ENCODE data around the gene CHMP2A.

The CHMP2A gene

GRCh38 chr19:58561373-58562121, 6.6 kb upstream of the CHMP2A start:
- Histone ChIP-seq H3K4me3 (peak overlapping the region; percentile 73), H3K27ac (peak overlapping the region in 1 of 2 donors; percentile 70)
- no peak for DNase-seq (ENCODE audit: low spot score)
- no peak for TF ChIP-seq CTCF (IDR thresholded peaks at IDR 0.05)

- TF ChIP-seq CTCF (IDR thresholded peaks at IDR 0.05): no peak
- DNase-seq (ENCODE audit: low spot score): no peak
- H3K4me3 ChIP-seq: no peak overlapping the region
- H3K27ac ChIP-seq: no peak overlapping the region
These were observed 6.0 kb upstream of the CHMP2A start for GRCh38 chr19:58560921-58561320.

GRCh38 chr19:58560007-58560887, 5.3 kb upstream of the CHMP2A start:
- Histone ChIP-seq H3K4me3 (peak overlapping the region; percentile 70), H3K27ac (peak overlapping the region; percentile 91 to 99)
- no peak for DNase-seq (ENCODE audit: low spot score)
- no peak for TF ChIP-seq CTCF (IDR thresholded peaks at IDR 0.05)

GRCh38 chr19:58559275-58560006, 4.5 kb upstream of the CHMP2A start:
- no peak for TF ChIP-seq CTCF (IDR thresholded peaks at IDR 0.05)
- H3K27ac ChIP-seq: peak overlapping the region; percentile 91 to 99
- peak; percentile 95 for DNase-seq (ENCODE audit: low spot score)
- H3K4me3 ChIP-seq: peak overlapping the region; percentile 70

- DNase-seq (ENCODE audit: low spot score): peak; percentile 98
- peak overlapping the region; percentile 91 to 99 for H3K27ac ChIP-seq
These were observed 3.8 kb upstream of the CHMP2A start for GRCh38 chr19:58558623-58559274.

More at GRCh38 chr19:58558623-58559274, 3.8 kb upstream of the CHMP2A start:
- peak overlapping the region; percentile 70 for H3K4me3 ChIP-seq
- no peak for TF ChIP-seq CTCF (IDR thresholded peaks at IDR 0.05)
